ENCODE results near the gene THPO. TPM values are rescaled to one million over a fixed set of nuclear protein-coding genes. Genes with fewer than 3 reads are reported as not detected.

The THPO gene
- total and polyA plus RNA-seq, 10 donors: 0.11 to 1.8 (median 0.42) TPM; not detected in 1

GRCh38 chr3:184325715-184326369, 52.2 kb downstream of the THPO start:
- H3K9me3 ChIP-seq: no peaks in the 10 kb centered on the region
- intact Hi-C loops (cut with DNase I; ENCODE audit: low total_unique reads): no loop called here
- H3K27ac ChIP-seq: no peak overlapping the region
- TF ChIP-seq POLR2A (IDR thresholded peaks at IDR 0.05): no peak
- peak in 1 of 3 donors; percentile 0 for TF ChIP-seq POLR2AphosphoS5 (IDR thresholded peaks at IDR 0.05)
- 81 to 89% (median 84%) methylated on average over 6 of the region's 6 CpGs for WGBS, 5 donors
- peaks cover 12 to 100% (median 100%) of the 10 kb centered on the region in 6 donors for H3K36me3 ChIP-seq
- H3K4me3 ChIP-seq: no peak overlapping the region
- no peaks in the 10 kb centered on the region for H3K27me3 ChIP-seq (replicated peaks in 1 of 7)
- H3K4me1 ChIP-seq: peaks cover 0 to 19% (median 9%) of the 10 kb centered on the region in 6 donors
- no peak for DNase-seq

- no peaks in the 10 kb centered on the region for H3K9me3 ChIP-seq
- no peak overlapping the region for H3K27ac ChIP-seq
- no peak for DNase-seq
- no peak overlapping the region for H3K4me3 ChIP-seq
- peaks cover 0 to 25% (median 15%) of the 10 kb centered on the region in 6 donors for H3K4me1 ChIP-seq
- TF ChIP-seq POLR2AphosphoS5 (IDR thresholded peaks at IDR 0.05): peak; percentile 31 to 57 (median 35)
- TF ChIP-seq CTCF (IDR thresholded peaks at IDR 0.05 in 8 of 11, conservative IDR thresholded peaks at IDR 0.05 in 3 of 11): no peak
- TF ChIP-seq POLR2A (IDR thresholded peaks at IDR 0.05): no peak
- peaks cover 12 to 100% (median 100%) of the 10 kb centered on the region in 6 donors for H3K36me3 ChIP-seq
- WGBS, 5 donors: 92 to 98% (median 96%) methylated on average over 13 of the region's 13 CpGs
- intact Hi-C loops (cut with DNase I; ENCODE audit: low total_unique reads): no loop called here
- no peaks in the 10 kb centered on the region for H3K27me3 ChIP-seq (replicated peaks in 1 of 7)
These were observed 52.7 kb downstream of the THPO start for GRCh38 chr3:184325269-184325668.

- TF ChIP-seq POLR2AphosphoS5 (IDR thresholded peaks at IDR 0.05) (no peak), CTCF (IDR thresholded peaks at IDR 0.05 in 8 of 11, conservative IDR thresholded peaks at IDR 0.05 in 3 of 11) (no peak), POLR2A (IDR thresholded peaks at IDR 0.05) (no peak)
- H3K27me3 ChIP-seq (replicated peaks in 1 of 7): no peaks in the 10 kb centered on the region
- peaks cover 0 to 41% (median 27%) of the 10 kb centered on the region in 6 donors for H3K4me1 ChIP-seq
- DNase-seq: no peak
- intact Hi-C loops (cut with DNase I; ENCODE audit: low total_unique reads): no loop called here
- no peak overlapping the region for H3K4me3 ChIP-seq
- WGBS, 5 donors: 89 to 94% (median 93%) methylated on average over 8 of the region's 8 CpGs
- H3K27ac ChIP-seq: no peak overlapping the region
- H3K9me3 ChIP-seq: no peaks in the 10 kb centered on the region
- peaks cover 5 to 100% (median 91%) of the 10 kb centered on the region in 6 donors for H3K36me3 ChIP-seq
These were observed 54.3 kb downstream of the THPO start for GRCh38 chr3:184323696-184324095.

- Histone ChIP-seq H3K27ac (peak overlapping the region in 5 of 8 donors; percentile 11 to 97 (median 55)), H3K4me3 (no peak overlapping the region), H3K36me3 (peaks cover 5 to 100% (median 90%) of the 10 kb centered on the region in 6 donors), H3K9me3 (no peaks in the 10 kb centered on the region), H3K4me1 (peaks cover under 1 to 49% (median 35%) of the 10 kb centered on the region in 6 donors), H3K27me3 (replicated peaks in 1 of 7) (no peaks in the 10 kb centered on the region)
- intact Hi-C loops (cut with DNase I; ENCODE audit: low total_unique reads): no loop called here
- DNase-seq: no peak
- 78 to 92% (median 87%) methylated on average over 18 to 20 of the region's 20 CpGs for WGBS, 5 donors
- no peak for TF ChIP-seq POLR2A (IDR thresholded peaks at IDR 0.05)
- peak in 2 of 3 donors; percentile 34 to 60 for TF ChIP-seq POLR2AphosphoS5 (IDR thresholded peaks at IDR 0.05)
These were observed 55.1 kb downstream of the THPO start for GRCh38 chr3:184322731-184323487.

Small RNAs within 50 kb of the gene (small RNA-seq; reads per million reads assigned to genes)
- gene SNORD66: 1,583 to 2,395 (median 2,014) reads per million in 4 donors

Other genes starting within 250 kb of the THPO start
- 10 to 100 TPM; 40.4 to 50.7 (median 46.3) TPM for gene EIF2B5, start 242.8 kb downstream of the THPO start, total RNA-seq
- 10 to 100 TPM; 40.4 to 55.7 (median 52.8) TPM for gene EIF2B5, start 242.8 kb downstream of the THPO start, polyA plus RNA-seq
- 10 to 100 TPM; 40.3 to 67.3 (median 54.2) TPM for gene DVL3, start 222.8 kb downstream of the THPO start, total RNA-seq
- gene DVL3, start 222.8 kb downstream of the THPO start, polyA plus RNA-seq: 10 to 100 TPM; 12.3 to 28.2 (median 15.8) TPM
- 100 to 1,000 TPM; 192 to 254 (median 204) TPM for gene AP2M1, start 203.4 kb downstream of the THPO start, total RNA-seq
- 100 to 1,000 TPM in 2 of 3 donors, 10 to 100 TPM in 1; 98.7 to 155 (median 137) TPM for gene AP2M1, start 203.4 kb downstream of the THPO start, polyA plus RNA-seq
- 10 to 100 TPM; 46.4 to 90.7 (median 69.8) TPM for gene ABCF3, start 192.0 kb downstream of the THPO start, total RNA-seq
- 10 to 100 TPM; 35.3 to 67.3 (median 61.2) TPM for gene ABCF3, start 192.0 kb downstream of the THPO start, polyA plus RNA-seq
- gene VWA5B2, start 148.6 kb downstream of the THPO start, total RNA-seq: under 1 TPM in 2 of 7 donors, not detected in 5; 0.28 to 0.68 TPM
- under 1 TPM; 0.02 to 0.08 (median 0.03) TPM for gene VWA5B2, start 148.6 kb downstream of the THPO start, polyA plus RNA-seq
- gene ALG3, start 129.2 kb downstream of the THPO start, total RNA-seq: 10 to 100 TPM; 21.1 to 59.0 (median 28.2) TPM
- gene ALG3, start 129.2 kb downstream of the THPO start, polyA plus RNA-seq: 10 to 100 TPM; 18.7 to 23.9 (median 22.8) TPM
- 1 to 10 TPM; 1.2 to 5.4 (median 3.0) TPM for gene EEF1AKMT4, start 128.5 kb downstream of the THPO start, total RNA-seq
- 1 to 10 TPM; 1.6 to 3.7 (median 3.5) TPM for gene EEF1AKMT4, start 128.5 kb downstream of the THPO start, polyA plus RNA-seq
- gene CAMK2N2, start 116.7 kb downstream of the THPO start, total RNA-seq: under 1 TPM in 1 of 7 donors, not detected in 6; 0.35 TPM
- under 1 TPM in 1 of 3 donors, not detected in 2; 0.08 TPM for gene CAMK2N2, start 116.7 kb downstream of the THPO start, polyA plus RNA-seq
- not detected for gene ECE2, start 102.2 kb downstream of the THPO start, total RNA-seq
- not detected for gene ECE2, start 102.2 kb downstream of the THPO start, polyA plus RNA-seq
- 100 to 1,000 TPM; 130 to 191 (median 142) TPM for gene PSMD2, start 79.0 kb downstream of the THPO start, total RNA-seq
- gene PSMD2, start 79.0 kb downstream of the THPO start, polyA plus RNA-seq: 10 to 100 TPM; 53.8 to 94.7 (median 62.4) TPM
- gene EIF4G1, start 63.6 kb downstream of the THPO start, total RNA-seq: 100 to 1,000 TPM; 191 to 294 (median 247) TPM
- 100 to 1,000 TPM in 1 of 3 donors, 10 to 100 TPM in 2; 83.4 to 136 (median 84.2) TPM for gene EIF4G1, start 63.6 kb downstream of the THPO start, polyA plus RNA-seq
- 10 to 100 TPM; 12.9 to 24.6 (median 15.6) TPM for gene FAM131A, start 40.6 kb downstream of the THPO start, total RNA-seq
- gene FAM131A, start 40.6 kb downstream of the THPO start, polyA plus RNA-seq: 10 to 100 TPM in 1 of 3 donors, 1 to 10 TPM in 2; 6.5 to 12.4 (median 6.8) TPM
- gene CLCN2, start 16.6 kb downstream of the THPO start, total RNA-seq: 1 to 10 TPM; 2.8 to 6.4 (median 3.8) TPM
- gene CLCN2, start 16.6 kb downstream of the THPO start, polyA plus RNA-seq: 1 to 10 TPM; 1.6 to 4.2 (median 2.1) TPM
- 100 to 1,000 TPM in 1 of 7 donors, 10 to 100 TPM in 6; 42.5 to 109 (median 55.9) TPM for gene POLR2H, start 16.5 kb downstream of the THPO start, total RNA-seq
- gene POLR2H, start 16.5 kb downstream of the THPO start, polyA plus RNA-seq: 100 to 1,000 TPM in 2 of 3 donors, 10 to 100 TPM in 1; 92.6 to 139 (median 114) TPM
- gene CHRD, start 1.8 kb upstream of the THPO start, total RNA-seq: 10 to 100 TPM; 10.8 to 26.5 (median 16.1) TPM
- gene CHRD, start 1.8 kb upstream of the THPO start, polyA plus RNA-seq: 10 to 100 TPM in 1 of 3 donors, 1 to 10 TPM in 2; 5.2 to 19.6 (median 7.0) TPM
- gene EPHB3, start 183.6 kb upstream of the THPO start, total RNA-seq: 1 to 10 TPM in 4 of 7 donors, under 1 TPM in 3; 0.23 to 2.3 (median 1.3) TPM
- under 1 TPM; 0.48 to 0.98 (median 0.52) TPM for gene EPHB3, start 183.6 kb upstream of the THPO start, polyA plus RNA-seq